Neural progenitor cell (in vitro differentiated cells): ENCODE data around the gene SACS. TPM values are rescaled to one million over a fixed set of nuclear protein-coding genes. Genes with fewer than 3 reads are reported as not detected.

Experiments used
- DNase-seq: peaks from one replicate; pipeline ENCODE4 v3.0.0-alpha.2; 2016; ENCODE audit warnings: low spot score
- H2AFZ ChIP-seq: fragments of 200-600 bp; sonication (generic); replicated peaks from 2 replicates; pipeline ENCODE4 v1.6.1; 2016; ENCODE audit warnings: antibody characterized with exemption
- H3F3A ChIP-seq: fragments of 200-600 bp; sonication (generic); 2 replicates; pipeline ENCODE4 v1.6.1; 2016; ENCODE audit warnings: antibody characterized with exemption, low read depth
- H3K27ac ChIP-seq: fragments of 200-600 bp; sonication (generic); 2 replicates; pipeline ENCODE4 v1.5.1; 2016; ENCODE audit warnings: mild to moderate bottlenecking
- H3K27me3 ChIP-seq: fragments of 200-600 bp; sonication (generic); 2 replicates; pipeline ENCODE4 v1.6.1; 2016; ENCODE audit warnings: mild to moderate bottlenecking, moderate library complexity
- H3K36me3 ChIP-seq: fragments of 200-600 bp; sonication (generic); 2 replicates; pipeline ENCODE4 v1.5.1; 2016
- H3K4me1 ChIP-seq: fragments of 200-600 bp; sonication (generic); 2 replicates; pipeline ENCODE4 v1.6.1; 2016; ENCODE audit warnings: mixed run types
- H3K4me2 ChIP-seq: fragments of 200-600 bp; sonication (generic); 2 replicates; pipeline ENCODE4 v1.6.1; 2016
- H3K4me3 ChIP-seq: fragments of 200-600 bp; sonication (generic); 2 replicates; pipeline ENCODE4 v1.5.1; 2016
- H3K79me2 ChIP-seq: fragments of 200-600 bp; sonication (generic); 2 replicates; pipeline ENCODE4 v1.6.1; 2016; ENCODE audit warnings: low read depth
- H3K9ac ChIP-seq: fragments of 200-600 bp; sonication (generic); 2 replicates; pipeline ENCODE4 v1.6.1; 2016
- H3K9me3 ChIP-seq: fragments of 200-600 bp; sonication (generic); 2 replicates; pipeline ENCODE4 v1.5.1; 2016; ENCODE audit warnings: low read depth
- H4K20me1 ChIP-seq: fragments of 200-600 bp; sonication (generic); 2 replicates; pipeline ENCODE4 v1.6.1; 2016; ENCODE audit warnings: low read depth
- H3K27ac Mint-ChIP-seq: 3 replicates; pipeline ENCODE4 v1.8.0; 2021; ENCODE audit warnings: mixed read lengths
- H3K27me3 Mint-ChIP-seq: 2 replicates; pipeline ENCODE4 v1.8.0; 2022; ENCODE audit warnings: low read depth, mild to moderate bottlenecking, inconsistent platforms, moderate library complexity, mixed read lengths; ENCODE audit not compliant: insufficient read depth
- H3K36me3 Mint-ChIP-seq: 3 replicates; pipeline ENCODE4 v1.8.0; 2021; ENCODE audit warnings: mixed read lengths
- H3K4me1 Mint-ChIP-seq: 3 replicates; pipeline ENCODE4 v1.8.0; 2021; ENCODE audit warnings: mixed read lengths
- H3K4me3 Mint-ChIP-seq: 3 replicates; pipeline ENCODE4 v1.8.0; 2021; ENCODE audit warnings: mild to moderate bottlenecking, moderate library complexity, mixed read lengths
- H3K9me3 Mint-ChIP-seq: 3 replicates; pipeline ENCODE4 v1.8.0; 2020; ENCODE audit warnings: mixed read lengths
- EZH2 ChIP-seq: fragments of 200-600 bp; sonication (generic); IDR thresholded peaks from 2 replicates; pipeline ENCODE4 v1.6.1; 2017; ENCODE audit warnings: antibody characterized with exemption, mild to moderate bottlenecking, moderate library complexity
- EZH2phosphoT487 ChIP-seq: fragments of 200-600 bp; sonication (generic); IDR thresholded peaks from 2 replicates; pipeline ENCODE4 v1.6.1; 2017; ENCODE audit warnings: antibody characterized with exemption
- total RNA-seq: library from RNA; depleted of rRNA; stranded (reverse); fragments of >200 nt; gene quantifications from 2 replicates; pipeline ENCODE4 v1.2.3, GENCODE V29; 2015; ENCODE audit warnings: low replicate concordance
- TF ChIP-seq, protein P1 (sequence below): fragments of 200-600 bp; sonication (generic); IDR thresholded peaks from 2 replicates; pipeline ENCODE4 v1.5.1; 2017; ENCODE audit warnings: antibody characterized with exemption, mild to moderate bottlenecking

The SACS gene
- total RNA-seq, 1 donor from 2014 or later, result 77.7 TPM

DNA sequence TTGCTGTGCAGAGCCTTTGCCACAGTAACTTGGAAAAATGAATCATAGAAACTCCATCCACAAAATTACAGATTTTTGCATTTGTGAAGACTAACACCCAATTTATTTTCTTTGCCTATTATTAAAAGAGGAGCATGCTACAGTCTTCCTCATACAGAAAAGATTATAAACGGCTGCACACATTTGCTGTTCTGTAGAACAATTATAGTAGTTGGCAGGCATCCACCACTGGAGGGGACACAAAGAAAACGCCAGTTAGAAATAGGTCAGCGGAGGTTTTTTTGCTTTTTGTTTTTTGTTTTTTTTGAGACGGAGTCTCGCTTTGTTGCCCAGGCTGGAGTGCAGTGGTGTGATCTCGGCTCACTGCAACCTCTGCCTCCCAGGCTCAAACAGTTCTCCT is 51.6 kb downstream of the SACS start:
- no peaks in the 10 kb centered on the region for H3K27me3 ChIP-seq
- H2AFZ ChIP-seq, result no peak overlapping the region
- peaks cover 12% of the 10 kb centered on the region for H3K4me1 Mint-ChIP-seq
- no peaks in the 10 kb centered on the region for H4K20me1 ChIP-seq
- peaks cover 2% of the 10 kb centered on the region for H3K9me3 Mint-ChIP-seq
- H3K4me2 ChIP-seq, result no peak overlapping the region
- no peaks in the 10 kb centered on the region for H3K9me3 ChIP-seq
- no peaks in the 10 kb centered on the region for H3K79me2 ChIP-seq
- peaks cover 16% of the 10 kb centered on the region for H3K36me3 Mint-ChIP-seq
- H3K9ac ChIP-seq, result no peak overlapping the region
- no peak overlapping the region for H3K4me3 Mint-ChIP-seq
- H3F3A ChIP-seq, result no peaks in the 10 kb centered on the region
- no peak overlapping the region for H3K4me3 ChIP-seq
- no peak for DNase-seq
- no peak overlapping the region for H3K27ac ChIP-seq
- H3K27me3 Mint-ChIP-seq, result peaks cover 3% of the 10 kb centered on the region
- H3K36me3 ChIP-seq, result no peaks in the 10 kb centered on the region
- no peak overlapping the region for H3K27ac Mint-ChIP-seq
- H3K4me1 ChIP-seq, result peaks cover 9% of the 10 kb centered on the region
- no peak for TF ChIP-seq EZH2phosphoT487
- TF ChIP-seq, protein P1, sequence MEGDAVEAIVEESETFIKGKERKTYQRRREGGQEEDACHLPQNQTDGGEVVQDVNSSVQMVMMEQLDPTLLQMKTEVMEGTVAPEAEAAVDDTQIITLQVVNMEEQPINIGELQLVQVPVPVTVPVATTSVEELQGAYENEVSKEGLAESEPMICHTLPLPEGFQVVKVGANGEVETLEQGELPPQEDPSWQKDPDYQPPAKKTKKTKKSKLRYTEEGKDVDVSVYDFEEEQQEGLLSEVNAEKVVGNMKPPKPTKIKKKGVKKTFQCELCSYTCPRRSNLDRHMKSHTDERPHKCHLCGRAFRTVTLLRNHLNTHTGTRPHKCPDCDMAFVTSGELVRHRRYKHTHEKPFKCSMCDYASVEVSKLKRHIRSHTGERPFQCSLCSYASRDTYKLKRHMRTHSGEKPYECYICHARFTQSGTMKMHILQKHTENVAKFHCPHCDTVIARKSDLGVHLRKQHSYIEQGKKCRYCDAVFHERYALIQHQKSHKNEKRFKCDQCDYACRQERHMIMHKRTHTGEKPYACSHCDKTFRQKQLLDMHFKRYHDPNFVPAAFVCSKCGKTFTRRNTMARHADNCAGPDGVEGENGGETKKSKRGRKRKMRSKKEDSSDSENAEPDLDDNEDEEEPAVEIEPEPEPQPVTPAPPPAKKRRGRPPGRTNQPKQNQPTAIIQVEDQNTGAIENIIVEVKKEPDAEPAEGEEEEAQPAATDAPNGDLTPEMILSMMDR, result no peak
- no peak for TF ChIP-seq EZH2

- no peaks in the 10 kb centered on the region for H4K20me1 ChIP-seq
- DNase-seq, result no peak
- no peaks in the 10 kb centered on the region for H3K36me3 ChIP-seq
- Mint-ChIP-seq H3K4me3 (no peak overlapping the region), H3K27ac (no peak overlapping the region), H3K4me1 (peaks cover 17% of the 10 kb centered on the region), H3K27me3 (peaks cover 3% of the 10 kb centered on the region), H3K9me3 (peaks cover 2% of the 10 kb centered on the region), H3K36me3 (peaks cover 9% of the 10 kb centered on the region)
- TF ChIP-seq EZH2phosphoT487 (no peak), EZH2 (no peak)
- TF ChIP-seq, protein P1, result no peak
- H3K27me3 ChIP-seq, result no peaks in the 10 kb centered on the region
- H3K4me3 ChIP-seq, result no peak overlapping the region
- H3K9me3 ChIP-seq, result no peaks in the 10 kb centered on the region
- no peak overlapping the region for H3K9ac ChIP-seq
- no peaks in the 10 kb centered on the region for H3K79me2 ChIP-seq
- H3F3A ChIP-seq, result peaks cover 7% of the 10 kb centered on the region
- H3K4me1 ChIP-seq, result peaks cover 9% of the 10 kb centered on the region
- no peak overlapping the region for H2AFZ ChIP-seq
- H3K4me2 ChIP-seq, result no peak overlapping the region
- H3K27ac ChIP-seq, result no peak overlapping the region
Observed at GRCh38 chr13:23380534-23380933, 53.0 kb downstream of the SACS start.

DNA sequence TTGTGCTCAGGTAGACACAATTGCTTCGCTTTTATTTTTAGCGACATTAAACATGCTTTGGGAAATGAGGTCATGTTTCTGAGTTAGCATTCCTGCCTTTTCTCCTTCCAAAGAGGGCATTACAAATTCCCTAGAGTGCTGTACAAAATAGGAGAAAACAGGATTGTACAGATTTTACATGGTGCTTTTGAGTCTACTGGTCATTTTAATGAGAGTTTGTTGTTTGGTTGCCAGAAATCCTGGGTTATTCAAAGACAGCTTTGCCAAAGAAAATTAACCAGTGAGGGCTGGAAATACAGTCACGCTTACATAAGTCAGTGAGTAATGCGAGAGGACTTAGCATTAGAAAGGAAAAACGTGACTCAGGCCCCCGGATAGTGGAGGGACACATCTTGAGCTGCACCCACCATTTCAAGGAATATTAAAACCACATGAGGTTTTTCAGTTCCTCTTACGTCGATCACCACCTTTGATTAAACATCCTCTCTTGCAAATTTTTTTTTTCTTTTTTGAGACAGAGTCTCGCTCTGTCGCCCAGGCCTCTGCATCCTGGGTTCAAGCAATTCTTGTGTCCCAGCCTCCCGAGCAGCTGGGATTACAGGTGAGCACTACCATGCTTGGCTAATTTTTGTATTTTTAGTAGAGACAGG is 55.4 kb downstream of the SACS start:
- Histone ChIP-seq H3K4me2 (no peak overlapping the region), H3K79me2 (peaks cover 19% of the 10 kb centered on the region), H3K27ac (no peak overlapping the region), H3K4me1 (peaks cover 16% of the 10 kb centered on the region), H3K27me3 (no peaks in the 10 kb centered on the region), H3K9ac (no peak overlapping the region), H4K20me1 (peaks cover 11% of the 10 kb centered on the region), H3F3A (peaks cover 7% of the 10 kb centered on the region), H2AFZ (no peak overlapping the region), H3K36me3 (no peaks in the 10 kb centered on the region), H3K9me3 (no peaks in the 10 kb centered on the region), H3K4me3 (no peak overlapping the region)
- TF ChIP-seq EZH2 (no peak), EZH2phosphoT487 (no peak)
- TF ChIP-seq, protein P1, result no peak
- Mint-ChIP-seq H3K4me1 (peaks cover 26% of the 10 kb centered on the region), H3K36me3 (peaks cover 10% of the 10 kb centered on the region), H3K27ac (no peak overlapping the region), H3K9me3 (peaks cover 2% of the 10 kb centered on the region), H3K27me3 (peaks cover 3% of the 10 kb centered on the region), H3K4me3 (no peak overlapping the region)
- DNase-seq, result no peak
